Right hindlimb (tissue), 1 donor: Measurements from ENCODE around the gene FRMD3.
"Not testable (repeated sequence)": the region's sequence is repeated elsewhere in the genome, so short reads cannot be mapped to it uniquely, and the experiment has no call there.

Experiments used
- DNase-seq: peaks from one replicate; pipeline ENCODE4 v3.0.0-alpha.2; 2018

FRMD3 gene

DNA sequence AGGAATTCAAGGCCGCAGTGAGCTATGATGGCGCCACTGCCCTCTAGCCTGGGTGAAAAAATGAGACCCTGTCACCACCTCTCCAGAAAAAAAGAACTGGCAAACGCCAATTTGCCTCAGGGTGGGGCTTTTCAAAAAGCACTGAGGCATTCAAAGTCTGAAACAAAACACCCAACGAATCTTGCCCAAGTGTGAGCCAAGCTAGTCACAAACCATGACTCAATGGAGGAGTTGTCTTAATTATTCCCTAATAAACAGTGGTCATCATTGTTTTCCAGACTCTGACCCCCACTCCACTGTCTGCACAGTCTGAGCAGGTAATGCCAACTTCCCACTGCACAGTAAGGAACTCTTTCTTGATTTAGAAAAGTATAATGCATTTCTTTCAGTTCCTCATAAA, 16.8 kb downstream of the FRMD3 start:
- no peak for DNase-seq

DNA sequence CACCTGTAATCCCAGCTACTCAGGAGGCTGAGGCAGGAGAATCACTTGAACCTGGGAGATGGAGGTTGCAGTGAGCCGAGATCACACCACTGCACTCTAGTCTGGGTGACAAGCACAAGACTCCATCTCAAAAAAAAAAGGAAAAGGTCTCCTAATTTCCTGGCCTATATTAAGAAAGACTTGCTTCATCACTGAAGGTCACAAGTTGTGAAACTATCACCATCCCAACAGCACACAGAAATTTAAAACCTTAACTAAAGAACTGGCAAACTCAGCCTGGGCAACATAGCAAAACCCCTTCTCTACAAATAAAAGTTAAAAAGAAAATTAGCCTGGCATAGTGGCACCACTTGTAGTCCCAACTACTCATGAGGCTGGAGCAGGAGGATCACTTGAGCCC, 17.2 kb downstream of the FRMD3 start:
- no peak for DNase-seq

DNA sequence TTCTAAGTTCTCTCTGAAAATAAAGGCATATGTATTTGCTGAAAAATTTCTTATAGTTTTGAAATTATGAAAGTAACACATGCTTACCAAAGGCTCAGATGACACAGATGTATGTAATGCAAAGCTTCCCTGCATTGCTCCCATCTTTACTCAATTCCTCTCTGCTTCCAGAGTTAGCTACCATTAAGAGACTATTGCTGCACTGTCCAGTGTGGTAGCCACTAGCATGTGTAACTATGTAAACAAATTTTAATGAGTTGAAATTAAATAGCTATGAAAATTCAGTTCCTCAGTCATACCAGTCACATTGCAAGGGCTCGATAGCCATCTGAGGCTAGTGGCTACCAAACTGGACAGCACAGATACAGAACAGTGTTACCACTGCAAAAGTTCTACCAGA, 17.9 kb downstream of the FRMD3 start:
- no peak for DNase-seq

DNA sequence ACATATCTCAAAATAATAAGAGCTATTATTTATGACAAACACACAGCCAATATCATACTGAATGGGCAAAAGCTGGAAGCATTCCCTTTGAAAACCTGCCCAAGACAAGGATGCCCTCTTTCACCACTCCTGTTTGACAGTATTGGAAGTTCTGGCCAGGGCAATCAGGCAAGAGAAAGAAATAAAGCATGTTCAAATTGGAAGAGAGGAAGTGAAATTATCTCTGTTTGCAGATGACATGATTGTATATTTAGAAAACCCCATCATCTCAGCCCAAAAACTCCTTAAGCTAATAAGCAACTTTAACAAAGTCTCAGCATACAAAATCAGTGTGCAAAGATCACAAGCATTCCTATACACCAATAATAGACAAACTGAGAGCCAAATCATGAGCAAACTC, 20.2 kb downstream of the FRMD3 start:
- DNase-seq: not testable (repeated sequence)

DNA sequence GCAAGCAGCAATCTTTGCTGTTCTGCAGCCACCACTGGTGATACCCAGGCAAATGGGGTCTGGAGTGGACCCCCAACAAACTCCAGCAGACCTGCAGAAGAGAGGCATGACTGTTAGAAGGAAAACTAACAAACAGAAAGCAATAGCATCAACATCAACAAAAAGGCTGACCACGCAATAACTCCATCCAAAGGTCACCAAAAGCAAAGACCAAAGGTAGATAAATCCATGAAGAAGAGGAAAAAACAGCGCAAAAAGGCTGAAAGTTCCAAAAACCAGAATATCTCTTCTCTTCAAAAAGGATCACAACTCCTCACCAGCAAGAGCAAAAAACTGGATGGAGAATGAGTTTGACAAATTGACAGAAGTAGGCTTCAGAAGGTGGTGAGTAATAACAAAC, 23.4 kb downstream of the FRMD3 start:
- DNase-seq: no peak

DNA sequence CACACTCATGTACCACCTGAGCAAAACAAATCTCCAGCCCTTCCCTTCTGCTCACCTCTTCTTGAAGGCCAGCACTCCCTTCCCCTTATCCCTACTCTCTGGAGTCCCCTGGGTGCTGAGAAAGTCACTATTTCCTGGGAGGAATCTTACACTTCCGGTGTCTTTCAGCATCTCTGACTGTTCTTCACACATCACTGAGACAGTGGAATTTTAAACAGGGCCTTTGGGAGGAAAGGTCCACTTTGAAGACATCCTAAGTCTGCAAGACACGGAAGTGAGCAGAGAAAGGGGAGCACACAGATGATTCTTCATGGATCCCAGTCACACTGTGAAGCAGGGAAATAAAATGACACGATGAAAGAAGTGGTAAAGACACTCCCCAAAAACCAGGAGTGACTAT, 25.6 kb downstream of the FRMD3 start:
- no peak for DNase-seq

DNA sequence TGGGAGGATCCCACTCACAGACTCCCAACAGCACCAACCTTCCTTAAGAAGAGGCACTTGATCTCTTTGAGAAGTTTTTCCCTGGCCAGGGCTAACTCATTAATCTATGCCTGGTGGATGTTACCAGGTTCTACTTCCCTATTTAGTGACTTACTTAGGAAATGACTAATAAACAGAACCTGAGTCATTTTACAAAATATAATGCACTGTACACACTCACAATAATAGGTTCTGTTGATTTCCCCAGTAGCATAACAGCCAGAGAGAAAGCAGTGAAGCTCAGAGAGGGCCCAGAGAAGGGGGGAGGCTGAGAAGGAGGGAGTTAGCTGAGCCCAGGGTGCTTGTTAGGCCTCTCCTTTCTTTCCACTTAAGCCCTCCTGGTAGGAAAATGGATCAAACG, 27.1 kb downstream of the FRMD3 start:
- DNase-seq: no peak

DNA sequence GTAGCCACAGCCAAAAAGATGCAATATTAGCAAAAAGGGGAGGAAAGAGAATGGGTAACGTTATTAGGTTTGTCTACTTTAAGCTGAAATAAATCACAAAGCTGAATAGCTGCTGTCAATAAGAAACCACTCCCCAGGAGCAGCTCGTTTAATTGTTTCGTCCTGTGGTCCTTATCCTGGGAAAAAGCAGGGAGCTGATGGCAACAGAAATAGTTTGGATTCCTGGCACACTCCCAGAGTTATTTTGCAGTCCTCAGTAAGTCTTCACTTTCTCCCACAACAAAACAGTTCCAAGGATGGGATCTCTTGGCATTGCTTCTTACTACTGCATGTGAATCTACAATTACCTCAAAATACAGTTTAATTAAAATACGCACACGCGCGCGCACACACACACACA, 28.8 kb downstream of the FRMD3 start:
- DNase-seq: no peak

DNA sequence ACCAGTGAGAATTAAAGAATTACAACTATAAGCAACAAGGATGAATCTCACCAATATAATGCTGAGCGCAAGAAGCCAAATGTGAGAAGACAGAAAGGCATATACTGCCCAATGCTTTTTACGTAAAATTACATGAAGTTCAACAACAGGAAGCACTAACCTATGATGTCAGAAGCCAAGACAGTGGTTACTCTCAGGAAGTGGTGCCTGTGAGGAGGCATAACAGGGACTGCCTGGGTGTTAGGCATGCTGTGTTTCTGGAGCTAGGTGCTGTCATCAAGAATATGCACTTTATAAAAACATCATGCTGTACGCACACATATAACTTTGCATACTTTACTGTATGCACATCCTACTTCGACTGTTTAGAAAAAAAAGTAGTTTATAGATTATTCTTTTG, 30.1 kb downstream of the FRMD3 start:
- DNase-seq: no peak

DNA sequence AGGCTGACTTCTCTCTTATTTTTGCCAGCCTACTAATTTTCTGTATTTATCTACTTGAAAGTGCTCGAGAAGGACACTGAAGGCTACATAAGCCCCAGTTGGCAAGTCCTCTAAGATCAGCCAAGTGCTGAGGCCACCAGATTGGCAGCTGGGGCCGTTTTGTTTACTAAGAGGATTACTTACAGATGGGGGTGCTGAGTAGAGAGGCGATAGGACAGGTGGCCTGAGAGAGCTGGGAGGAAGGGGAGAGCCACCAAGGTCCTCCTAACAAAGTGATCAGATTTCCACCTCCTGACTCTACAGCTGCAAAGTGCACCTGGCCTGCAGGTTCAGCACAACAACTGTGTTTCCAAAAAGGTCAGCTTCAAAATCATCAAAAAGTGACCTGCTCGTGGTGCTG, 32.9 kb downstream of the FRMD3 start:
- DNase-seq: peak; percentile 29

DNA sequence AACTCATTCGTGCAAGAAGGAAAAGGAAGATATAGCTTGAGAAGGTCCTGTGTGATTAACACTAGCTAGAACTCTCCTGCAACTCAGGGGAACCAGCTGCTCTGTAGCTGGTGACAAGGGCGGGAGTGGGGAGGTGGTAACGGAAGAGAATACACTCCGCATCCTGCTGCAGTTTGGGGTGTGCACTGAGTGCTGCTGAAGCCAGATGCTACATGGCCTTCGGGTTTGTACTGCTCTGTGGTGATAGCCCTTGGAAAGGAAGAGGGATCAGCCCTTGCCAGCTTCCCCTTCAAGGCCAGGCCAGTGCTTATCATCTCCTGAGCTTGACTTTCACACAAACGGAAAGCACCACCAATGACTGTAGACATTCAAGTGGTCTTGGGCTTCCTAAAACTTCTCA, 34.3 kb downstream of the FRMD3 start:
- no peak for DNase-seq

DNA sequence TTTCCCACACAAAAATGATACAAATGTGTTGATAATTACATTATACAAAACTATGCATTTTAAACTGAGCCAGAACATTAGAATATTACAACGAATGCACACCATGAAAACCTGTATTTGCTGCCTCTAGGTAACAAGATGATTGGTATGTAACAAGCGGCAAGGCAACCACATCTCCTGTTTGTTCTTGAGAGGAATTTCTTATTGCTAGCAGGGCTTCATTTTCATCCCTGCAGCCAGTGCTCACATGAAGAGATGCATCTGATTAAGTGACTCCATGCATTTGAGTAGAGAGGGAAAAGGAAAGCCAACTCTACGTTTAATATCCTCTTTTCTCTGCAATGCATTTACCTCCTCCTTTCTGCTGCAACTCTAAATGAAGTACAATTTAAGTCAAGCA, 36.6 kb downstream of the FRMD3 start:
- DNase-seq: no peak

DNA sequence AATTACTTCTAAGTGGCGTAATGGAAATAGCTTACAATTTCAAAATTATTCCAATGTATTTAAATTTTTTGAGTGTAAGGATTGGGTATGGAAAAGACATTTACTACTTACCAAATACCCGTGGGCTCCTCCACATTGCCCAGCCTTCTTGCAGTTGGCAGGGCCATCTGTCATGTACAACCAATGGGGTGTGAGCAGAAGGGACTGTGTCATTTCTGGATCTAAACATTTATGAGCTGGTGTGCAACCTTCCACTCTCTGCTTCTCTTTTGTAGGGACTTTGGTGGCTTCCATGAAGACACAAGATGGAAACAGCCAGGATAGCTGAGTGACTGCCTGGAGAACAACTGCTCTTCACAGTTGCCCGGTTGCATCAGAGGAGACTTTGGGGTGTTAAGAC, 40.8 kb downstream of the FRMD3 start:
- no peak for DNase-seq

DNA sequence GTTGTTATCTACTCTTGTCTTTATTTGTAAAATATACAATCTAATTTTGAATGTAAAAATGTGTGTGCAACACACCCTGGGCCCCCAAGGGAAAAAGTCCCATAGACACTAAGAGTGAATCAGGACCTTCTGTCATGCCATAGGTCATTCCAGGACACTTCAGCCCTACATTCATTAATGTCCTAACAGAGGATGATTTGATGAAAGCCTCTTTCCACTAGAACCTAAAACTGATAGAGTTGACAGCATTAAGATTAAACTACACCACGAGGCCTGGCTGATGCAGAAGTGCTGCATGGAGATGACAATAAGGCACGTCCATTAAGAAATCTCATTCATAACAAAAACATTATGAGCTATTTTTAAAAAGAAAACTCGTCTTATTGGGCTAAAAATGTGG, 46.2 kb downstream of the FRMD3 start:
- no peak for DNase-seq

DNA sequence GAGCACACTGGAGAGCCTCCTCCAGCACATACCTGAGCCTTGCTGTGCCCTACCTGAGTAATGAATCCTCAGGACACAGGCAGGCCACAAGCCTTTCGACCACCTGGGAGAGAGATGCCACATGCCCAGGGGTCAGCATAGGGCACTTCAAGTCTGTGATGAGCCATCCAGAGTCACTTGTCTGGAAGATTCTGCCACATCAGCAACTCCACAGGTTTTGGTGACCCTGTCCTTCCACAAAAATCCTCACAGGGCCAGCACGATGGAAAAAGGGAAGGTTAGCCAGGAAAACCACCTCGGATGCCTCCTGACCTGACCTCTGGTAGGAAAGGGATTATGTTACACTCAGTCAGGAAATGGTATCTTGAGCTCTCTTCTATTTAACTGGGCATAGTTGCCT, 46.8 kb downstream of the FRMD3 start:
- DNase-seq: no peak

DNA sequence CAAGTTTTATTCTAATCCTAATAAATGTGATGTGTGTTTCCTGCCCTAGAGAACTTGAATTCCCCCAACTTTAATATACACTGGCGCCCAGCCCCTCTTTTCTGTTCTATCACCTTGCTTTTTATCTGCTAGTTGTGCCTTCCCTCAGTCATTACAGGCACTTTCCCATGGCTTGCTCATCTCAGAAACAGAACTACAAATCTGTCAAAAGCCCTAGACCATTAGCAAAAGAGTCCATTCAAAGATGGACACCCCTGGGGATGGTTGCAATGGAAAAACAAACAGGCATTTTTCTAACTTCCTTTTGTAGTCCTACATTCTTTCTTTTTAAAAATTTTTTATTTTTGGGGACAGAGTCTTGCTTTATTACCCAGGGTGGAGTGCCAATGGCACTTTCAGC, 48.2 kb downstream of the FRMD3 start:
- DNase-seq: no peak

DNA sequence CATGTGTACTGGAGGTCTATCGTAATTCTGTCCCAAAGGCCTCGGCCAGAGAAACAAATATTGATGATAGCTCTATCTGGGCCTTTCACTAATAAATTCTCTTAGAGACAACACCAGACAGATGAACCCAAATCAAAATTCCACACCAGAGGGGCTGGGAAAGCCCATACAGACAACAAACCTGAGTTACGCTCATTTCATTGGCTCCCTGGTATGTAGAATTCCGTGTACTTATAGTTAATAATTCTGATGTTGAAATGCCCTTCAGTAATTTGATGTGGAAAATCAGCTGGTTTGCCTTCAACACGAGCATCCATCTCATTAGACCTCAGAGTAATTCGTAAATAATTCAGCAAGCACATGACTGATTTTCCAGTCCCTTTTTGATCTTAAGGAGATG, 53.2 kb downstream of the FRMD3 start:
- DNase-seq: no peak

DNA sequence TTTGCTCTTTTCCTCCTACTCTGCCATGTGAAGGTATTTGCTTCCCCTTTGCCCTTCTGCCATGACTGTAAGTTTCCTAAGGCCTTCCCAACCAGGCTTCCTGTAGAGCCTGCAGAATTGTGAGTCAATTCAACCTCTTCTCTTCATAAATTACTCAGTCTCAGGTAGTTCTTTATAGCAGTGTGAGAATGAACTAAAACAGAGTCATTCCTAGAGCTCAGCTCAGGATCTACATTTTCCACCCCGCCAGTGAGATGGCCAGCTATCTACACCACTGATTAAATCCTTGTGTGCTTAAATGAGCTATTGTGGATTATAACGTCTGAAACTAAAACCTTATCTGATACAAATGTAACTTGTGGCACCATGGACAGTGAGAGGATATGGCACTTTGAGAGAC, 55.0 kb downstream of the FRMD3 start:
- no peak for DNase-seq

DNA sequence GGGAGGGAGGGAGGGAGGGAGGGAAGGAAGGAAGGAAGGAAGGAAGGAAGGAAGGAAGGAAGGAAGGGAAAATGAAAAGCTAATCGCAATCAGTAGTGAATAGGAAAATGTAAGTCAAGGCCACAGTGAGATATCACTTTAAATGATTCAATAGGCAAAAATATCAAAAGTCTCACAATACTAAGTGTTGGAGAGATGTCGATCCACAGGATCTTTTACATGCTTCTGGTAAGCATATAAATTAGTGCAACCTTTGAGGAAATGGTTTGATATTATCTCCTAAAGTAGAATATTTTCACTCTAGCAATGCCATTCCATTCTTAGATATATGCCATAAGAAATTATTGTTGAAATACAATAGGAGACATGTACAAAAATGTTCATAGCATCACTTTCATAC, 58.4 kb downstream of the FRMD3 start:
- DNase-seq: no peak

DNA sequence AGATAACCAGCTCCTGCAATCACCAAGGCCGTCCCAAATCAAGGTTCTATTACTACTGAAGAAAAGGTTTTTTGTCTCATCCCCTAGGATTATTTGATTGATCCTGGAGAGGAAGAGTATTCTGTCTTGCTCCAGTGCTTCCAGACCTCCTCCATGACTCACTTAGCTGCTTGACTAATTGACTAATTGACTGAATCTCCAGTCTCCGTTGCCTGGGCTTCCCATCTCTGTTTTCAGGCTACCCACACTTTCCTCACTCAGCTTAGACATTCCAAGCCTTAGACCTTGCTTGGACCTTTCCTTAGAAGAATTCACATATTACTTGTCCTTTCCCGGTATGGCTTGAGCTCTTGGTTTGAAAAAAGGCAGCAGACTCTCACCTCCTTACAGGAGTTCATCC, 60.6 kb downstream of the FRMD3 start:
- DNase-seq: no peak

DNA sequence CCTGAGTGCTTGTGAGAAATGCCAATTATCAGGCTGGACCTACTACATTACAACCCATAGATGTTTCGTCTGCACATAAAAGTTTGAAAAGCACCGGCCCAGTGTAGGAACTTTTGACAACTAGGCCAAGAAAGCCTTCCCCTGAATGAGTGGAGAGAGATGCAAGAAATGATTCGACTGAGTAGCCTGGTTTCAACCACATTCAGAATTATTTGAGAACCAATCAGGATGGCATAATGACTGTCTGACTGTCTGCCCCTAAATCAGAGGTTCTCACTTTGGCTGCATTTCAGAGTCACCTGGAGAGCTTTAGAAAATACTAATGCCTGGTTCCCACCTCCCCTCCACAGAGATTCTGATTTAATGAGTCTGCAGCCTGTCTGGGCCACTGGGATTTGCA, 61.1 kb downstream of the FRMD3 start:
- DNase-seq: no peak

DNA sequence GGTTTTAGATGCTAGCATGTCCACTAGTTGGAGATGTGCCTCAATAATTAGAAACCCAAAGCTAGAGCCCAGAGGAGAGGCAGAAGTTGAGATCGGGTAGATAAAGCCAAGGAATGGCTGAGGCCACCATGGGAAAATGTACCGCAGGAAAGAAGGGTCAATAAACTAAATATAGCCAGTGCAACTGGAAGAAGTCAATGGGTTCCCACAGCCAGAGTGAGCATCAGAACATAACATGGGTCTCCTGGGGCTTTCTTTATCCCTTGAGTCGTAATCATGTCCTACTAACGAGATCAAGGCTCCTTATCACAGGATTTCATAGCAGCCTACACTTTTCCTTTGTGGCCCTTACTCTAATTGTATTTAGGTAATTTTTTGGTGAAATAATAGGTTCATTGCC, 61.7 kb downstream of the FRMD3 start:
- DNase-seq: no peak

DNA sequence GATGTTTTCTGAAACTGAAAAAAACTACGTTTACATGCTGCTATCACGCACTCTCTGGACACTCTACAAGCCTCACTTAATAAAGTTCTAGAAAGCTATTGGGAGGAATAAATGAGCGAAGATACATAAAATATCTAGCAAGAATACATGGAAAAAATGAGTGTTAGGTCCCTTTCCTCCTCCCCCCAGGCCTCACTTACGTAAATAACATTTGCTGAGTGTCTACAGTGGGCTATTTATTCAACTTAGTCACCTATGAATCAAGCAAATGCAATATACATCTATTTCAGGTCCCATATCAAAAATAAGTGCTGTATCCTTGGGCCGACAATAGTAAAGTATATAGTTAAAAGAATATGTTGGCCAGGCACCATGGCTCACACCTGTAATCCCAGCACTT, 62.5 kb downstream of the FRMD3 start:
- no peak for DNase-seq

DNA sequence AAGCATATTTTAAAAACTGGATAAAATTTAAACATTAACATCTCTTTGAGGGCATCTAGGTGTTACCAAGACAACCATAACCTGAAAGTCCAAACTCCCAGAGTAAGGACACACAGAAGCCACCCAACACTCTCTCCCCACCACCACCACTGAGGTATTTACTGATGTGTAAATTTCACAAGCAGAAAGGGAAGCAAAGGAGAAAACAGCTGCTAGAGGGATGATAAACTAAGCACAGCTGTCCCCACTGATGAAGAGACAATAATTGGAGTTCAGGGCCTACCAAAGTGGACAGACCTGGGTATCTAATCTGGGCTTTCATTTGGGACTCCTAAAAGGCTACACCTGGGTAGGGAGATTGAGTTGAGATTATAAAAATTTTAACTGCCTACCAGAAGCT, 63.6 kb downstream of the FRMD3 start:
- no peak for DNase-seq

DNA sequence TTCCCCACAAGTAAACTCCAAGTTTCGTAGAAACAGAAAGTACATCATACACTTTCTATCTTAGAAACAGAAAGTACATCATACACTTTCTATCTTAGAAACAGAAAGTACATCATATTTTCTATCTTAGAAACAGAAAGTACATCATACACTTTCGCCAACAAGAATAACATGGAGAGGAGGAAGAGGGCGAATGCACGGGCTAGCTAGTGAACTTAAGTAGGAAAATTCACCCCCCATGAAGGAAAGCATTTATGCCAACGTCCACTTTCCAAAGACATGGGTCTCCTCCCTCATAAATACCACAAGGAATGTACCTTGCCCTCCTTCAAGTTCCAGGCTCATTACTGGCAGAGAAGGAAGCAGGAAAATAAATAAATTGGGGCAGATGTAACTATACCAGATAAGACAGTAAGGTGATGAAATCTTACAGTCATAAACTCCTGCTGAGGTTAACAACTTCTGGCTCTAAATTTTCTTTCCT, 64.7 kb downstream of the FRMD3 start:
- no peak for DNase-seq

DNA sequence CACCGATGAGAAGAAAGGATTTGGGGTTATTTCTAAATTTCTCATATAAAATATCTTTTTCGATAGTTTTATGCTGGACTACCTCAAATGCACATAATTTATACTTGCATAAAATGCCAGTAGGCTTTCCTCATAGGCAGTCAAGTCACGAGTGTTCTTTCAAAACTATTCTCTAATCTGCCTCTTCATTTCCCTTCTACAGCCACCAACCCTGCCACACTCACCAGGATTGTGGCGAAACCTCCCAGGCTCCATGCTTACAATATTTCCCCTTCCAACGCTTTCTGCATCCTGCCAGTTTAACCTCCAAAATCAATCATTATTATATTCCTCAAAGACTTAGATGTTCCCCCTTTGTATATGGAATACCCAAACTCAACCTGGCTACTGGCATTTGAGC, 65.4 kb downstream of the FRMD3 start:
- DNase-seq: no peak
